Measurements from ENCODE around the gene XPO6.

XPO6 gene

GRCh38 chr16:28156056-28156680, 55.6 kb downstream of the XPO6 start:
- H3K9me3 ChIP-seq: no peaks in the 10 kb centered on the region
- H3K36me3 ChIP-seq: peaks cover 59% of the 10 kb centered on the region
- H3K27me3 ChIP-seq: no peaks in the 10 kb centered on the region
- no peak for TF ChIP-seq CTCF (IDR thresholded peaks at IDR 0.05; ENCODE audit: low read depth, low read length)
- DNase-seq: no peak
- no peaks in the 10 kb centered on the region for H3K4me1 ChIP-seq
- no peak overlapping the region for H3K4me3 ChIP-seq (ENCODE audit: low read depth, low read length)

- Histone ChIP-seq H3K4me1 (no peaks in the 10 kb centered on the region), H3K27me3 (no peaks in the 10 kb centered on the region), H3K36me3 (peaks cover 65% of the 10 kb centered on the region), H3K9me3 (no peaks in the 10 kb centered on the region), H3K4me3 (ENCODE audit: low read depth, low read length) (no peak overlapping the region)
- TF ChIP-seq CTCF (IDR thresholded peaks at IDR 0.05; ENCODE audit: low read depth, low read length): no peak
- no peak for DNase-seq
These were observed 56.5 kb downstream of the XPO6 start for GRCh38 chr16:28155293-28155692.

- H3K4me1 ChIP-seq: no peaks in the 10 kb centered on the region
- no peak overlapping the region for H3K4me3 ChIP-seq (ENCODE audit: low read depth, low read length)
- TF ChIP-seq CTCF (IDR thresholded peaks at IDR 0.05; ENCODE audit: low read depth, low read length): no peak
- no peak for DNase-seq
- no peaks in the 10 kb centered on the region for H3K27me3 ChIP-seq
- no peaks in the 10 kb centered on the region for H3K9me3 ChIP-seq
- H3K36me3 ChIP-seq: peaks cover 80% of the 10 kb centered on the region
These were observed 60.6 kb downstream of the XPO6 start for GRCh38 chr16:28151180-28151579.

- no peak for TF ChIP-seq CTCF (IDR thresholded peaks at IDR 0.05; ENCODE audit: low read depth, low read length)
- no peaks in the 10 kb centered on the region for H3K4me1 ChIP-seq
- H3K4me3 ChIP-seq (ENCODE audit: low read depth, low read length): no peak overlapping the region
- H3K27me3 ChIP-seq: no peaks in the 10 kb centered on the region
- H3K36me3 ChIP-seq: peaks cover 82% of the 10 kb centered on the region
- H3K9me3 ChIP-seq: no peaks in the 10 kb centered on the region
- DNase-seq: no peak
These were observed 62.5 kb downstream of the XPO6 start for GRCh38 chr16:28149011-28149888.

GRCh38 chr16:28146536-28146935, 65.2 kb downstream of the XPO6 start:
- Histone ChIP-seq H3K4me3 (ENCODE audit: low read depth, low read length) (no peak overlapping the region), H3K36me3 (peaks cover 82% of the 10 kb centered on the region), H3K9me3 (no peaks in the 10 kb centered on the region), H3K4me1 (no peaks in the 10 kb centered on the region), H3K27me3 (no peaks in the 10 kb centered on the region)
- no peak for TF ChIP-seq CTCF (IDR thresholded peaks at IDR 0.05; ENCODE audit: low read depth, low read length)
- no peak for DNase-seq

- Histone ChIP-seq H3K9me3 (no peaks in the 10 kb centered on the region), H3K27me3 (no peaks in the 10 kb centered on the region), H3K4me1 (no peaks in the 10 kb centered on the region), H3K36me3 (peaks cover 84% of the 10 kb centered on the region), H3K4me3 (ENCODE audit: low read depth, low read length) (no peak overlapping the region)
- TF ChIP-seq CTCF (IDR thresholded peaks at IDR 0.05; ENCODE audit: low read depth, low read length): no peak
- DNase-seq: no peak
These were observed 66.0 kb downstream of the XPO6 start for GRCh38 chr16:28145796-28146195.
